Stimulated activated memory B cell treated with anti-CD40 and anti-IgM and Interleukin-4, amounts not matched to agents 10 μg/mL and 1 μg/mL and 100 μg/mL, for 72 hours (primary cell): ENCODE data around the gene STOX2.
"Not testable (repeated sequence)": the region's sequence is repeated elsewhere in the genome, so short reads cannot be mapped to it uniquely, and the experiment has no call there.

Experiments
- ATAC-seq: fragments of 150-1000 bp; cut with Tn5 transposase; 2 replicates; pipeline ENCODE4 v1.10.0; 2021
- H3K27ac Mint-ChIP-seq: one replicate; pipeline ENCODE4 v1.8.0; 2022; ENCODE audit warnings: mild to moderate bottlenecking, mixed read lengths
- H3K27me3 Mint-ChIP-seq: one replicate; pipeline ENCODE4 v1.8.0; 2022; ENCODE audit warnings: mixed read lengths
- H3K36me3 Mint-ChIP-seq: one replicate; pipeline ENCODE4 v1.8.0; 2022; ENCODE audit warnings: mixed read lengths
- H3K4me1 Mint-ChIP-seq: one replicate; pipeline ENCODE4 v1.8.0; 2022; ENCODE audit warnings: mixed read lengths
- H3K4me3 Mint-ChIP-seq: one replicate; pipeline ENCODE4 v1.8.0; 2022; ENCODE audit warnings: mild to moderate bottlenecking, moderate library complexity, mixed read lengths
- H3K9me3 Mint-ChIP-seq: one replicate; pipeline ENCODE4 v1.8.0; 2022; ENCODE audit warnings: mixed read lengths

Gene STOX2

GRCh38 chr4:184028561-184029374 lies 123.7 kb downstream of the STOX2 start:
- no peak overlapping the region for H3K27ac Mint-ChIP-seq
- ATAC-seq = peak; percentile 54

GRCh38 chr4:184030036-184030435 lies 124.9 kb downstream of the STOX2 start:
- peaks cover 59% of the 10 kb centered on the region for H3K27me3 Mint-ChIP-seq
- H3K4me1 Mint-ChIP-seq = peaks cover 20% of the 10 kb centered on the region
- ATAC-seq = no peak
- no peak overlapping the region for H3K27ac Mint-ChIP-seq
- no peaks in the 10 kb centered on the region for H3K36me3 Mint-ChIP-seq
- H3K4me3 Mint-ChIP-seq = no peak overlapping the region
- H3K9me3 Mint-ChIP-seq = no peaks in the 10 kb centered on the region

More at GRCh38 chr4:184028561-184029374, 123.7 kb downstream of the STOX2 start:
- Mint-ChIP-seq H3K36me3 (no peaks in the 10 kb centered on the region), H3K4me1 (peaks cover 20% of the 10 kb centered on the region), H3K4me3 (peak overlapping the region; percentile 59), H3K9me3 (no peaks in the 10 kb centered on the region), H3K27me3 (peaks cover 47% of the 10 kb centered on the region)

DNA sequence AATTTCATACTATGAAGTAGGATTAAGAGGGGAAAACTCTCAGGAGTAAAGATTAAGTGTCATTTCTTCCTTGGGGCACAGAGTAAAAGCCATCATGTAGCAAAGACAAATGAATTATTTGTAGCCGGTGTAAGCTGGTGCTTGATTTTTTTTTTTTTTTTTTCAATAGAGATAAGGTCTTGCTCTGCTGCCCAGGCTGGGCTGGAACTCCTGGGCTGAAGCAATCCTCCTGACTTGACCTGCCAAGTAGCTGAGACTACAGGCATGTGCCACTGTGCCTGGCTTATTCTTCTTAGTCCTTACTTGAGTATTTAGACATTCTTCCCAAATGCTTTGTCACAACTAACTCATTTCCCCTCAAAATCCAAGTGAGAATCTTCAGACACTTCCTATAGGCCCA lies 125.7 kb downstream of the STOX2 start:
- Mint-ChIP-seq H3K27me3 (peaks cover 61% of the 10 kb centered on the region), H3K27ac (no peak overlapping the region)
- no peak for ATAC-seq

DNA sequence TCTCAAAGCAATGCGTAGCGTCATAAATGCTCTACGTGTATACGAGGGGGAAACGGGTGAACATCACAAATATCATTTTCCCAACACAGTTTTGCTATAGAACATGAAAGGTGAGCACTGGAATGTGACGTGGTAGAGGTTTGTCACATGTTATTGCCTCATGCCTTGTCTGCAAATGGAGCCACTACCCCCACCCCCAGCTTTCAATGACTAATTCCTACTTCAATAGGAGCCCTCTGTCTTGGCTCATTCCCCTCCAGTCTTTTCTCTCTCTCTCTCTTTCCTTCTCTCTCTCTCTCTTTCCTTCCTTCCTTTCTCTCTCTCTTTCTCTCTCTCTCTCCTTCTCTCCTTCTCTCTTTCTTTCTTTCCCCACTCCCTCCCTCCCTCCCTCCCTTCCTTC lies 127.0 kb downstream of the STOX2 start:
- ATAC-seq = no peak
- Mint-ChIP-seq H3K27me3 (peaks cover 61% of the 10 kb centered on the region), H3K9me3 (no peaks in the 10 kb centered on the region), H3K36me3 (no peaks in the 10 kb centered on the region), H3K4me3 (no peak overlapping the region), H3K27ac (no peak overlapping the region), H3K4me1 (peaks cover 20% of the 10 kb centered on the region)

More for the DNA sequence above, 125.7 kb downstream of the STOX2 start:
- Mint-ChIP-seq H3K36me3 (no peaks in the 10 kb centered on the region), H3K4me3 (no peak overlapping the region), H3K4me1 (peaks cover 20% of the 10 kb centered on the region), H3K9me3 (no peaks in the 10 kb centered on the region)

- no peak overlapping the region for H3K27ac Mint-ChIP-seq
- no peaks in the 10 kb centered on the region for H3K36me3 Mint-ChIP-seq
- H3K27me3 Mint-ChIP-seq = peaks cover 25% of the 10 kb centered on the region
- H3K4me3 Mint-ChIP-seq = no peak overlapping the region
- ATAC-seq = peak; percentile 62
- no peaks in the 10 kb centered on the region for H3K4me1 Mint-ChIP-seq
- H3K9me3 Mint-ChIP-seq = no peaks in the 10 kb centered on the region
Measured at GRCh38 chr4:184039963-184040383, 134.9 kb downstream of the STOX2 start.

DNA sequence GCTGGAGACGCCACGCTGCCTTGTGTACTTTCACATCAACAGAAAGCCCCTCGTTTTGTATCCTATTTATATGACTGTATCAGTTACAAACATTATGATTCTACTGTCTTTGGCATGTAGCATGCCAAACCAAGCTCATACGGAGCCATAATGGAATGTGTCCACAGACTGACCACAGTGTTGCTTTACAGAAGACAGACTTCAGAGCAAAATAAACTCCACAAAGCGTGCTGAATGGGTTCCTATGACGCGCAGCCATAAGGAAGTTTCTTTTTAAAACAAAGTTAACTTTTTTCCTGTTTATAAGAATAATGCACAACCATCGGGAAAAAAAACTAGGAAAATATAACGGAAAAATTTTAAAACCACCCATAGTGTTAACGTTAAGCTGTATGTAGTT lies 136.0 kb downstream of the STOX2 start:
- no peak overlapping the region for H3K27ac Mint-ChIP-seq
- H3K9me3 Mint-ChIP-seq = peaks cover 2% of the 10 kb centered on the region
- peaks cover 2% of the 10 kb centered on the region for H3K36me3 Mint-ChIP-seq
- peaks cover 26% of the 10 kb centered on the region for H3K27me3 Mint-ChIP-seq
- H3K4me3 Mint-ChIP-seq = no peak overlapping the region
- H3K4me1 Mint-ChIP-seq = no peaks in the 10 kb centered on the region
- no peak for ATAC-seq

- peaks cover 11% of the 10 kb centered on the region for H3K36me3 Mint-ChIP-seq
- peaks cover 39% of the 10 kb centered on the region for H3K27me3 Mint-ChIP-seq
- no peaks in the 10 kb centered on the region for H3K4me1 Mint-ChIP-seq
- no peak for ATAC-seq
- peaks cover 29% of the 10 kb centered on the region for H3K9me3 Mint-ChIP-seq
- H3K27ac Mint-ChIP-seq = no peak overlapping the region
- no peak overlapping the region for H3K4me3 Mint-ChIP-seq
Measured at GRCh38 chr4:184046148-184046547, 141.0 kb downstream of the STOX2 start.

- not testable (repeated sequence) for H3K4me3 Mint-ChIP-seq, H3K27ac Mint-ChIP-seq, ATAC-seq, H3K36me3 Mint-ChIP-seq, H3K4me1 Mint-ChIP-seq
- H3K9me3 Mint-ChIP-seq = peaks cover 32% of the 10 kb centered on the region
- peaks cover 46% of the 10 kb centered on the region for H3K27me3 Mint-ChIP-seq
Measured at GRCh38 chr4:184051262-184051661, 146.2 kb downstream of the STOX2 start.

GRCh38 chr4:184052616-184053015 lies 147.5 kb downstream of the STOX2 start:
- Mint-ChIP-seq H3K4me3 (no peak overlapping the region), H3K27me3 (peaks cover 32% of the 10 kb centered on the region), H3K27ac (no peak overlapping the region), H3K36me3 (no peaks in the 10 kb centered on the region), H3K9me3 (peaks cover 21% of the 10 kb centered on the region), H3K4me1 (no peaks in the 10 kb centered on the region)
- no peak for ATAC-seq

GRCh38 chr4:184053434-184053833 lies 148.3 kb downstream of the STOX2 start:
- Mint-ChIP-seq H3K27ac (no peak overlapping the region), H3K27me3 (peaks cover 26% of the 10 kb centered on the region)

GRCh38 chr4:184056877-184057276 lies 151.8 kb downstream of the STOX2 start:
- Mint-ChIP-seq H3K27ac (no peak overlapping the region), H3K4me1 (no peaks in the 10 kb centered on the region), H3K9me3 (no peaks in the 10 kb centered on the region), H3K4me3 (no peak overlapping the region), H3K36me3 (no peaks in the 10 kb centered on the region), H3K27me3 (peaks cover 4% of the 10 kb centered on the region)
- ATAC-seq = no peak

More at GRCh38 chr4:184053434-184053833, 148.3 kb downstream of the STOX2 start:
- Mint-ChIP-seq H3K4me1 (no peaks in the 10 kb centered on the region), H3K36me3 (no peaks in the 10 kb centered on the region), H3K4me3 (no peak overlapping the region), H3K9me3 (peaks cover 13% of the 10 kb centered on the region)
- no peak for ATAC-seq

GRCh38 chr4:184058026-184058425 lies 152.9 kb downstream of the STOX2 start:
- H3K27ac Mint-ChIP-seq = no peak overlapping the region
- no peak overlapping the region for H3K4me3 Mint-ChIP-seq
- no peaks in the 10 kb centered on the region for H3K27me3 Mint-ChIP-seq
- ATAC-seq = no peak
- no peaks in the 10 kb centered on the region for H3K36me3 Mint-ChIP-seq
- no peaks in the 10 kb centered on the region for H3K9me3 Mint-ChIP-seq
- H3K4me1 Mint-ChIP-seq = no peaks in the 10 kb centered on the region

GRCh38 chr4:184059099-184059498 lies 154.0 kb downstream of the STOX2 start:
- Mint-ChIP-seq H3K27me3 (no peaks in the 10 kb centered on the region), H3K4me3 (no peak overlapping the region), H3K27ac (no peak overlapping the region), H3K36me3 (no peaks in the 10 kb centered on the region), H3K4me1 (no peaks in the 10 kb centered on the region), H3K9me3 (no peaks in the 10 kb centered on the region)
- no peak for ATAC-seq

DNA sequence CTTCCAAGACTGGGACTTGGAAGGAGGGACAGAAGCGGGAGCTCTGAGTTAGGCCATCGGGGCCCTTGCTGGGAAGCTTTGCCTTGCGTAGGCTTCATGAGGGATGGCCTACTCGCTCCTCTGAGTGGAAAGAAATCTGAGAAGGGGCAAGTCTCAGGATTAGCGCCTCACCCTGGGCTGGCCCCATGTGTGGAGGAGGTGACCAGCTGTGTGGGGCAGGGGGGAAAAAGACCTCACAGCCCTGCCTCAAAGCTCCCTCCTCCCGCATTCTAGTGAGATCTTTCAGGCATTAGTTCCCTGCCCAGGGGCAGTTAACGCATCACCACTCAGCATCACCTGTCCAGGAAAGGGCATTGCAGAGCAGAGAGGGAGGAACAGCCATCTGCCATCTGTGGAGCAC lies 156.5 kb downstream of the STOX2 start:
- no peak overlapping the region for H3K27ac Mint-ChIP-seq
- no peak overlapping the region for H3K4me3 Mint-ChIP-seq
- H3K27me3 Mint-ChIP-seq = no peaks in the 10 kb centered on the region
- H3K4me1 Mint-ChIP-seq = no peaks in the 10 kb centered on the region
- H3K9me3 Mint-ChIP-seq = no peaks in the 10 kb centered on the region
- ATAC-seq = no peak
- no peaks in the 10 kb centered on the region for H3K36me3 Mint-ChIP-seq

DNA sequence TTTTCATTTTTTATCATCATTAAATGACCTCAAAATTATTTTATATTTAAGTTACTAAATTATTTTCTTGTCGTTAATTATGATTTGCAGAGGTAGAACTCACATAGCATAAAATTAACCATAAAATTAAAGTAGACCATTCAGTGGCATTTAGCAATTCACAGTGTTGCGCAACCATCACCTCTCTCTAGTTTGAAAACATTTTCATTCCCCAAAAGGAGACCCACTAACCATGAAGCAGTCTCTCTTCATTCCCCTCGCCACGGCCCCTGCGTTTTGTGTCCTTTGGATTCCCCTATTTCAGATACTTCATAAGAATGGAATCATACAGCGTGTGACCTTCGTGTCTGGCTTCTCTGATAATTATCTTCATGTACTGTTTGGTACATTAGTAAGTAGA lies 157.7 kb downstream of the STOX2 start:
- Mint-ChIP-seq H3K4me1 (no peaks in the 10 kb centered on the region), H3K36me3 (no peaks in the 10 kb centered on the region), H3K27ac (no peak overlapping the region), H3K4me3 (no peak overlapping the region), H3K27me3 (no peaks in the 10 kb centered on the region), H3K9me3 (no peaks in the 10 kb centered on the region)
- ATAC-seq = no peak

- no peaks in the 10 kb centered on the region for H3K9me3 Mint-ChIP-seq
- no peaks in the 10 kb centered on the region for H3K27me3 Mint-ChIP-seq
- H3K4me3 Mint-ChIP-seq = no peak overlapping the region
- no peak for ATAC-seq
- no peak overlapping the region for H3K27ac Mint-ChIP-seq
- H3K4me1 Mint-ChIP-seq = no peaks in the 10 kb centered on the region
- no peaks in the 10 kb centered on the region for H3K36me3 Mint-ChIP-seq
Measured at GRCh38 chr4:184064877-184065276, 159.8 kb downstream of the STOX2 start.
